ENCODE measurements around the gene ETV7. TPM values are rescaled to one million over a fixed set of nuclear protein-coding genes. Genes with fewer than 3 reads are reported as not detected.

The ETV7 gene
- total and polyA plus RNA-seq, 2 experiments from 2014 or later = 0.47 to 1.2 TPM

DNA sequence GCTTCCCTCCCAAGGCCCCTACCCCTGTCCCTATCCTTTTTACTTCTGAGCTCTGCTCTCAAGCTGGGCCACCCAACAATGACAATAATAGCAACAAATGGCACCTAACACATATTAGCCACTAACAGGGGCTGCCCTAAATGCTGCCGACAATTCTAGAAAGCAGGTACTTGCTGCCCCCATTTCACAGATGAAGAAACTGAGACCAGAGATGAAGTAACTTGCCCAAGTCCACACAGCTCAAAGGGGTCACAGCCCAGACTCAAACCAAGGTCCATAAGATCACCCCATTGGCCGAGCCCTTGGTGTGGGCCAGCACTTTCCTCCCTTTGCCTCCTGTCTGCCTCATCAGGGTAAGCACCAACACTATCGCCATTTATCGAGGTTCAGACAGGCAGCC lies 62.8 kb downstream of the ETV7 start:
- H3K4me2 ChIP-seq = no peak overlapping the region
- ATAC-seq (no peak), DNase-seq (ENCODE audit: low spot score) (no peak)
- peaks cover 11% of the 10 kb centered on the region for H3K27me3 Mint-ChIP-seq (ENCODE audit: insufficient read depth, low read depth, poor library complexity)
- no peaks in the 10 kb centered on the region for H3F3A ChIP-seq (replicated peaks; ENCODE audit: low read depth)
- H3K4me1 Mint-ChIP-seq = peaks cover 27% of the 10 kb centered on the region
- H3K27ac ChIP-seq (ENCODE audit: low read depth) = no peak overlapping the region
- H3K79me2 ChIP-seq (replicated peaks; ENCODE audit: insufficient read depth) = no peaks in the 10 kb centered on the region
- H3K36me3 Mint-ChIP-seq (ENCODE audit: low read depth) = no peaks in the 10 kb centered on the region
- peaks cover 3% of the 10 kb centered on the region; the same call in 1 of the 2 replicates for H3K4me1 ChIP-seq (ENCODE audit: insufficient read depth)
- H3K9me3 Mint-ChIP-seq = no peaks in the 10 kb centered on the region
- H3K4me3 ChIP-seq = no peak overlapping the region
- H3K36me3 ChIP-seq (ENCODE audit: insufficient read depth) = no peaks in the 10 kb centered on the region
- no peaks in the 10 kb centered on the region for H3K9me2 ChIP-seq (ENCODE audit: insufficient read depth)
- no peak overlapping the region for H2AFZ ChIP-seq
- H3K4me3 Mint-ChIP-seq = no peak overlapping the region
- H3K27me3 ChIP-seq (ENCODE audit: insufficient read depth) = no peaks in the 10 kb centered on the region
- no peaks in the 10 kb centered on the region for H4K20me1 ChIP-seq (replicated peaks; ENCODE audit: insufficient read depth)
- no peak overlapping the region for H3K27ac Mint-ChIP-seq
- TF ChIP-seq POLR2AphosphoS5 (IDR thresholded peaks at IDR 0.05; ENCODE audit: low read depth) (no peak), EZH2phosphoT487 (IDR thresholded peaks at IDR 0.05; ENCODE audit: unreplicated experiment) (no peak), JUNB (IDR thresholded peaks at IDR 0.05; ENCODE audit: unreplicated experiment) (no peak), NANOG (IDR thresholded peaks at IDR 0.05; ENCODE audit: borderline replicate concordance) (no peak), EZH2 (IDR thresholded peaks at IDR 0.05; ENCODE audit: low read depth, unreplicated experiment) (no peak), ETS1 (IDR thresholded peaks at IDR 0.05) (no peak), ZNF114 (CRISPR knock-in tag; IDR thresholded peaks at IDR 0.05) (no peak), CREB1 (CRISPR knock-in tag; IDR thresholded peaks at IDR 0.05; ENCODE audit: low read depth) (no peak)
- TF ChIP-seq, protein P1, sequence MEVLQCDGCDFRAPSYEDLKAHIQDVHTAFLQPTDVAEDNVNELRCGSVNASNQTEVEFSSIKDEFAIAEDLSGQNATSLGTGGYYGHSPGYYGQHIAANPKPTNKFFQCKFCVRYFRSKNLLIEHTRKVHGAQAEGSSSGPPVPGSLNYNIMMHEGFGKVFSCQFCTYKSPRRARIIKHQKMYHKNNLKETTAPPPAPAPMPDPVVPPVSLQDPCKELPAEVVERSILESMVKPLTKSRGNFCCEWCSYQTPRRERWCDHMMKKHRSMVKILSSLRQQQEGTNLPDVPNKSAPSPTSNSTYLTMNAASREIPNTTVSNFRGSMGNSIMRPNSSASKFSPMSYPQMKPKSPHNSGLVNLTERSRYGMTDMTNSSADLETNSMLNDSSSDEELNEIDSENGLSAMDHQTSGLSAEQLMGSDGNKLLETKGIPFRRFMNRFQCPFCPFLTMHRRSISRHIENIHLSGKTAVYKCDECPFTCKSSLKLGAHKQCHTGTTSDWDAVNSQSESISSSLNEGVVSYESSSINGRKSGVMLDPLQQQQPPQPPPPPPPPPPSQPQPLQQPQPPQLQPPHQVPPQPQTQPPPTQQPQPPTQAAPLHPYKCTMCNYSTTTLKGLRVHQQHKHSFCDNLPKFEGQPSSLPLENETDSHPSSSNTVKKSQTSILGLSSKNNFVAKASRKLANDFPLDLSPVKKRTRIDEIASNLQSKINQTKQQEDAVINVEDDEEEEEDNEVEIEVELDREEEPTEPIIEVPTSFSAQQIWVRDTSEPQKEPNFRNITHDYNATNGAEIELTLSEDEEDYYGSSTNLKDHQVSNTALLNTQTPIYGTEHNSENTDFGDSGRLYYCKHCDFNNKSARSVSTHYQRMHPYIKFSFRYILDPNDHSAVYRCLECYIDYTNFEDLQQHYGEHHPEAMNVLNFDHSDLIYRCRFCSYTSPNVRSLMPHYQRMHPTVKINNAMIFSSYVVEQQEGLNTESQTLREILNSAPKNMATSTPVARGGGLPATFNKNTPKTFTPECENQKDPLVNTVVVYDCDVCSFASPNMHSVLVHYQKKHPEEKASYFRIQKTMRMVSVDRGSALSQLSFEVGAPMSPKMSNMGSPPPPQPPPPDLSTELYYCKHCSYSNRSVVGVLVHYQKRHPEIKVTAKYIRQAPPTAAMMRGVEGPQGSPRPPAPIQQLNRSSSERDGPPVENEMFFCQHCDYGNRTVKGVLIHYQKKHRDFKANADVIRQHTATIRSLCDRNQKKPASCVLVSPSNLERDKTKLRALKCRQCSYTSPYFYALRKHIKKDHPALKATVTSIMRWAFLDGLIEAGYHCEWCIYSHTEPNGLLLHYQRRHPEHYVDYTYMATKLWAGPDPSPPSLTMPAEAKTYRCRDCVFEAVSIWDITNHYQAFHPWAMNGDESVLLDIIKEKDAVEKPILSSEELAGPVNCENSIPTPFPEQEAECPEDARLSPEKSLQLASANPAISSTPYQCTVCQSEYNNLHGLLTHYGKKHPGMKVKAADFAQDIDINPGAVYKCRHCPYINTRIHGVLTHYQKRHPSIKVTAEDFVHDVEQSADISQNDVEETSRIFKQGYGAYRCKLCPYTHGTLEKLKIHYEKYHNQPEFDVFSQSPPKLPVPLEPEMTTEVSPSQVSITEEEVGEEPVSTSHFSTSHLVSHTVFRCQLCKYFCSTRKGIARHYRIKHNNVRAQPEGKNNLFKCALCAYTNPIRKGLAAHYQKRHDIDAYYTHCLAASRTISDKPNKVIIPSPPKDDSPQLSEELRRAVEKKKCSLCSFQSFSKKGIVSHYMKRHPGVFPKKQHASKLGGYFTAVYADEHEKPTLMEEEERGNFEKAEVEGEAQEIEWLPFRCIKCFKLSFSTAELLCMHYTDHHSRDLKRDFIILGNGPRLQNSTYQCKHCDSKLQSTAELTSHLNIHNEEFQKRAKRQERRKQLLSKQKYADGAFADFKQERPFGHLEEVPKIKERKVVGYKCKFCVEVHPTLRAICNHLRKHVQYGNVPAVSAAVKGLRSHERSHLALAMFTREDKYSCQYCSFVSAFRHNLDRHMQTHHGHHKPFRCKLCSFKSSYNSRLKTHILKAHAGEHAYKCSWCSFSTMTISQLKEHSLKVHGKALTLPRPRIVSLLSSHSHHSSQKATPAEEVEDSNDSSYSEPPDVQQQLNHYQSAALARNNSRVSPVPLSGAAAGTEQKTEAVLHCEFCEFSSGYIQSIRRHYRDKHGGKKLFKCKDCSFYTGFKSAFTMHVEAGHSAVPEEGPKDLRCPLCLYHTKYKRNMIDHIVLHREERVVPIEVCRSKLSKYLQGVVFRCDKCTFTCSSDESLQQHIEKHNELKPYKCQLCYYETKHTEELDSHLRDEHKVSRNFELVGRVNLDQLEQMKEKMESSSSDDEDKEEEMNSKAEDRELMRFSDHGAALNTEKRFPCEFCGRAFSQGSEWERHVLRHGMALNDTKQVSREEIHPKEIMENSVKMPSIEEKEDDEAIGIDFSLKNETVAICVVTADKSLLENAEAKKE (CRISPR knock-in tag; IDR thresholded peaks at IDR 0.05) = no peak
- TF ChIP-seq, protein P2, sequence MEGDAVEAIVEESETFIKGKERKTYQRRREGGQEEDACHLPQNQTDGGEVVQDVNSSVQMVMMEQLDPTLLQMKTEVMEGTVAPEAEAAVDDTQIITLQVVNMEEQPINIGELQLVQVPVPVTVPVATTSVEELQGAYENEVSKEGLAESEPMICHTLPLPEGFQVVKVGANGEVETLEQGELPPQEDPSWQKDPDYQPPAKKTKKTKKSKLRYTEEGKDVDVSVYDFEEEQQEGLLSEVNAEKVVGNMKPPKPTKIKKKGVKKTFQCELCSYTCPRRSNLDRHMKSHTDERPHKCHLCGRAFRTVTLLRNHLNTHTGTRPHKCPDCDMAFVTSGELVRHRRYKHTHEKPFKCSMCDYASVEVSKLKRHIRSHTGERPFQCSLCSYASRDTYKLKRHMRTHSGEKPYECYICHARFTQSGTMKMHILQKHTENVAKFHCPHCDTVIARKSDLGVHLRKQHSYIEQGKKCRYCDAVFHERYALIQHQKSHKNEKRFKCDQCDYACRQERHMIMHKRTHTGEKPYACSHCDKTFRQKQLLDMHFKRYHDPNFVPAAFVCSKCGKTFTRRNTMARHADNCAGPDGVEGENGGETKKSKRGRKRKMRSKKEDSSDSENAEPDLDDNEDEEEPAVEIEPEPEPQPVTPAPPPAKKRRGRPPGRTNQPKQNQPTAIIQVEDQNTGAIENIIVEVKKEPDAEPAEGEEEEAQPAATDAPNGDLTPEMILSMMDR (conservative IDR thresholded peaks at IDR 0.05; ENCODE audit: low read depth in 2 of 2) = no peak
